ENCODE data around the gene NRG2. TPM values are rescaled to one million over a fixed set of nuclear protein-coding genes. Genes with fewer than 3 reads are reported as not detected.

Gene NRG2
- polyA plus RNA-seq, 1 of the 3 experiments (the other 2 are of a cell fraction), result 3.7 TPM

DNA sequence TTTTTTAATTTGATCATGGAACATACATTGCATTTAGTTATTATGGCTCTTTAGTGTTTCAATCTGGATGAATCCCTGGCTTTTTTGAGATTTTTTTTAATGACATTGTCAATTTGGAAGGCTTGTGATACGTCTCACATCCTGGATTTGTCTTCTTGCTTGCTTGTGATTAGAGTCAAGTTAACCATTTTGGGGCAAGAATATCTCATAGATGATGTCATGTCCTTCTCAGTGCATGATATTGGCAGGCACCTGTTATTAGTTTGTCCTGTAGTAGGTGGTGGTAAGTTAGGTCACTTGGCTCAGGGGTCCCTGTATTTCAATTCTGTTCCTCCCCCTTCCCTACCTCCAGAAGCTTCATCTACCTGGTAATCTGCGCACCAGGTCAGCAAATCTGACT, 244.2 kb downstream of the NRG2 start:
- CTCF ChIA-PET, result interaction anchor here (1.1 to 5.7 kb wide), 3 partner anchors 11 to 170 kb away, joined by 3 to 66 read pairs (median 36); no protein-coding TSS in a partner anchor
- WGBS (ENCODE audit: low lambda C conversion rate), result 57% methylated on average over 2 of the region's 2 CpGs
- no peaks in the 10 kb centered on the region for H3F3A ChIP-seq (replicated peaks; ENCODE audit: insufficient read depth)
- H4K20me1 ChIP-seq (ENCODE audit: insufficient read depth), result no peaks in the 10 kb centered on the region
- H3K27me3 ChIP-seq (ENCODE audit: insufficient read depth), result peaks cover 76% of the 10 kb centered on the region
- DNase-seq, result no peak
- TF ChIP-seq CTCF (IDR thresholded peaks at IDR 0.05), result no peak
- H3K9me2 ChIP-seq, result no peaks in the 10 kb centered on the region
- H3K9me3 ChIP-seq, result no peaks in the 10 kb centered on the region
- H2AFZ ChIP-seq (ENCODE audit: low read depth), result no peak overlapping the region
- H3K9ac ChIP-seq, result no peak overlapping the region
- H3K4me2 ChIP-seq, result no peak overlapping the region
- H3K4me1 ChIP-seq (ENCODE audit: control insufficient read depth in 1 of 2, insufficient read depth in 2 of 2, low read depth in 1 of 2, low read length in 1 of 2), result peaks cover 0 to 4% of the 10 kb centered on the region in 2 experiments; a peak in 1 of 4 replicates
- H3K27ac ChIP-seq (ENCODE audit: low read depth in 2 of 2, low read length in 1 of 2), result no peak overlapping the region
- no peak overlapping the region for H3K4me3 ChIP-seq (ENCODE audit: low read depth in 2 of 2, low read length in 1 of 2)
- no peaks in the 10 kb centered on the region for H3K36me3 ChIP-seq (replicated peaks in 1 of 2; ENCODE audit: control insufficient read depth in 1 of 2, insufficient read depth in 2 of 2, low read length in 1 of 2)
- POLR2A ChIA-PET, result no interaction called here
- H3K79me2 ChIP-seq (ENCODE audit: insufficient read depth), result no peaks in the 10 kb centered on the region

- no peak overlapping the region for H3K4me3 ChIP-seq (ENCODE audit: low read depth in 2 of 2, low read length in 1 of 2)
- POLR2A ChIA-PET, result no interaction called here
- no peaks in the 10 kb centered on the region for H4K20me1 ChIP-seq (ENCODE audit: insufficient read depth)
- no peak for DNase-seq
- H3K4me1 ChIP-seq (ENCODE audit: control insufficient read depth in 1 of 2, insufficient read depth in 2 of 2, low read depth in 1 of 2, low read length in 1 of 2), result peaks cover 0 to 4% of the 10 kb centered on the region in 2 experiments; a peak in 1 of 4 replicates
- 37% methylated on average over 4 of the region's 9 CpGs for WGBS (ENCODE audit: low lambda C conversion rate)
- no peaks in the 10 kb centered on the region for H3K36me3 ChIP-seq (replicated peaks in 1 of 2; ENCODE audit: control insufficient read depth in 1 of 2, insufficient read depth in 2 of 2, low read length in 1 of 2)
- no peaks in the 10 kb centered on the region for H3K9me3 ChIP-seq
- CTCF ChIA-PET, result interaction anchor here (0.9 to 5.7 kb wide), 9 partner anchors 9 to 170 kb away, joined by 3 to 66 read pairs (median 4); no protein-coding TSS in a partner anchor
- no peaks in the 10 kb centered on the region for H3F3A ChIP-seq (replicated peaks; ENCODE audit: insufficient read depth)
- no peaks in the 10 kb centered on the region for H3K9me2 ChIP-seq
- no peak overlapping the region for H3K9ac ChIP-seq
- no peaks in the 10 kb centered on the region for H3K79me2 ChIP-seq (ENCODE audit: insufficient read depth)
- no peak overlapping the region for H3K27ac ChIP-seq (ENCODE audit: low read depth in 2 of 2, low read length in 1 of 2)
- H3K27me3 ChIP-seq (ENCODE audit: insufficient read depth), result peaks cover 77% of the 10 kb centered on the region
- no peak overlapping the region for H3K4me2 ChIP-seq
- no peak overlapping the region for H2AFZ ChIP-seq (ENCODE audit: low read depth)
- TF ChIP-seq MEF2A (IDR thresholded peaks at IDR 0.05; ENCODE audit: borderline replicate concordance, low read depth), result no peak
- TF ChIP-seq, protein P1, sequence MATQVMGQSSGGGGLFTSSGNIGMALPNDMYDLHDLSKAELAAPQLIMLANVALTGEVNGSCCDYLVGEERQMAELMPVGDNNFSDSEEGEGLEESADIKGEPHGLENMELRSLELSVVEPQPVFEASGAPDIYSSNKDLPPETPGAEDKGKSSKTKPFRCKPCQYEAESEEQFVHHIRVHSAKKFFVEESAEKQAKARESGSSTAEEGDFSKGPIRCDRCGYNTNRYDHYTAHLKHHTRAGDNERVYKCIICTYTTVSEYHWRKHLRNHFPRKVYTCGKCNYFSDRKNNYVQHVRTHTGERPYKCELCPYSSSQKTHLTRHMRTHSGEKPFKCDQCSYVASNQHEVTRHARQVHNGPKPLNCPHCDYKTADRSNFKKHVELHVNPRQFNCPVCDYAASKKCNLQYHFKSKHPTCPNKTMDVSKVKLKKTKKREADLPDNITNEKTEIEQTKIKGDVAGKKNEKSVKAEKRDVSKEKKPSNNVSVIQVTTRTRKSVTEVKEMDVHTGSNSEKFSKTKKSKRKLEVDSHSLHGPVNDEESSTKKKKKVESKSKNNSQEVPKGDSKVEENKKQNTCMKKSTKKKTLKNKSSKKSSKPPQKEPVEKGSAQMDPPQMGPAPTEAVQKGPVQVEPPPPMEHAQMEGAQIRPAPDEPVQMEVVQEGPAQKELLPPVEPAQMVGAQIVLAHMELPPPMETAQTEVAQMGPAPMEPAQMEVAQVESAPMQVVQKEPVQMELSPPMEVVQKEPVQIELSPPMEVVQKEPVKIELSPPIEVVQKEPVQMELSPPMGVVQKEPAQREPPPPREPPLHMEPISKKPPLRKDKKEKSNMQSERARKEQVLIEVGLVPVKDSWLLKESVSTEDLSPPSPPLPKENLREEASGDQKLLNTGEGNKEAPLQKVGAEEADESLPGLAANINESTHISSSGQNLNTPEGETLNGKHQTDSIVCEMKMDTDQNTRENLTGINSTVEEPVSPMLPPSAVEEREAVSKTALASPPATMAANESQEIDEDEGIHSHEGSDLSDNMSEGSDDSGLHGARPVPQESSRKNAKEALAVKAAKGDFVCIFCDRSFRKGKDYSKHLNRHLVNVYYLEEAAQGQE (IDR thresholded peaks at IDR 0.05; ENCODE audit: low read depth, low read length), result no peak
- TF ChIP-seq MAX (IDR thresholded peaks at IDR 0.05; ENCODE audit: low read depth), result no peak
- TF ChIP-seq ZBTB33 (IDR thresholded peaks at IDR 0.05; ENCODE audit: borderline replicate concordance, low read depth), result no peak
- TF ChIP-seq RXRA (IDR thresholded peaks at IDR 0.05; ENCODE audit: borderline replicate concordance, low read depth), result no peak
- TF ChIP-seq GATA2 (CRISPR knock-in tag; IDR thresholded peaks at IDR 0.05), result no peak
- no peak for TF ChIP-seq FOXJ3 (CRISPR knock-in tag; IDR thresholded peaks at IDR 0.05)
- TF ChIP-seq CTCF (IDR thresholded peaks at IDR 0.05), result no peak
- TF ChIP-seq JUND (IDR thresholded peaks at IDR 0.05), result no peak
- no peak for TF ChIP-seq TCF12 (IDR thresholded peaks at IDR 0.05)
- TF ChIP-seq POLR2AphosphoS5 (IDR thresholded peaks at IDR 0.05; ENCODE audit: low read depth, low read length), result no peak
- TF ChIP-seq IRF3 (IDR thresholded peaks at IDR 0.05; ENCODE audit: low read depth, low read length), result no peak
- no peak for TF ChIP-seq TEAD4 (IDR thresholded peaks at IDR 0.05; ENCODE audit: borderline replicate concordance, insufficient read depth)
- TF ChIP-seq SMC3 (IDR thresholded peaks at IDR 0.05; ENCODE audit: low read depth, low read length), result no peak
- no peak for TF ChIP-seq GABPA (IDR thresholded peaks at IDR 0.05; ENCODE audit: low read depth)
Observed at GRCh38 chr5:139797856-139798510, 245.1 kb downstream of the NRG2 start.
